ENCODE data around the gene INMT. TPM values are rescaled to one million over a fixed set of nuclear protein-coding genes. Genes with fewer than 3 reads are reported as not detected.

The INMT gene
- total and polyA plus RNA-seq, 2 of the 13 experiments (the other 11 are each of a cell fraction or from before 2014, with no cell fraction given) = not detected

- TF ChIP-seq PRDM15 (CRISPR knock-in tag; IDR thresholded peaks at IDR 0.05) = no peak
Observed at GRCh38 chr7:30775992-30776391, 24.1 kb downstream of the INMT start (continued).

- in situ Hi-C loops (cut with HindIII; ENCODE audit: extremely low pct_ligation_motif_present, low pct_unique_long_range_greater_than_20kb) (no loop called here), intact Hi-C loops (cut with micrococcal nuclease; ENCODE audit: unreplicated experiment) (no loop called here)
- Histone ChIP-seq H3K36me3 (replicated peaks in 1 of 2; ENCODE audit: control insufficient read depth in 1 of 2, insufficient read depth in 2 of 2, low read length in 2 of 2) (no peaks in the 10 kb centered on the region), H3K27me3 (ENCODE audit: control insufficient read depth in 1 of 2, insufficient read depth in 2 of 2, low read length in 2 of 2) (peaks cover 0 to 12% of the 10 kb centered on the region in 2 experiments; a peak in 1 of 5 replicates), H2AFZ (ENCODE audit: low read length) (no peak overlapping the region), H3K9ac (ENCODE audit: insufficient read depth, low read depth, low read length) (no peak overlapping the region), H4K20me1 (ENCODE audit: insufficient read depth, low read length) (no peaks in the 10 kb centered on the region), H3K4me1 (ENCODE audit: insufficient read depth, low read length) (peaks cover 6% of the 10 kb centered on the region), H3K79me2 (ENCODE audit: insufficient read depth, low read length) (no peaks in the 10 kb centered on the region), H3K4me3 (replicated peaks in 1 of 3; ENCODE audit: insufficient read depth in 1 of 3, low read depth in 2 of 3, low read length in 3 of 3) (no peak overlapping the region), H3K4me2 (ENCODE audit: low read depth, low read length) (no peak overlapping the region), H3K27ac (ENCODE audit: extremely low read length, insufficient read depth, low read length) (no peak overlapping the region), H3K9me3 (ENCODE audit: low read length) (no peaks in the 10 kb centered on the region)
- DNase-seq (ENCODE audit: low spot score) = no peak
- no TSS peak for BruUV-seq (replicated peaks)
- WGBS (ENCODE audit: low lambda C conversion rate) = 0% methylated on average over 4 of the region's 4 CpGs
- no peak for FAIRE-seq
- no peak for ATAC-seq
- ChIA-PET POLR2A (no interaction called here), CTCF (ENCODE audit: low intra/inter-chr PET ratio, low total read pairs) (no interaction called here)
- TF ChIP-seq TRAFD1 (CRISPR knock-in tag; IDR thresholded peaks at IDR 0.05; ENCODE audit: borderline replicate concordance) (no peak), MXD3 (CRISPR knock-in tag; IDR thresholded peaks at IDR 0.05) (no peak), REST (IDR thresholded peaks at IDR 0.05; ENCODE audit: borderline replicate concordance in 1 of 2, low read depth in 1 of 2, low read length in 2 of 2) (no peak), ATF6 (CRISPR knock-in tag; conservative IDR thresholded peaks at IDR 0.05) (no peak), IKZF1 (IDR thresholded peaks at IDR 0.05) (no peak), ZNF180 (CRISPR knock-in tag; IDR thresholded peaks at IDR 0.05; ENCODE audit: borderline replicate concordance, low read depth) (no peak), ZBTB8A (CRISPR knock-in tag; IDR thresholded peaks at IDR 0.05; ENCODE audit: borderline replicate concordance, low read depth) (no peak)
Observed at GRCh38 chr7:30776971-30777370, 25.0 kb downstream of the INMT start.
